Hypothalamus (tissue), 51 donors: Measurements from ENCODE around the gene CRTAC1.

Experiments used
- DNase-seq, 51 donors: peaks; one replicate each; lab custom pipeline; 2025; lab: John Stamatoyannopoulos, UW

CRTAC1 gene

DNA sequence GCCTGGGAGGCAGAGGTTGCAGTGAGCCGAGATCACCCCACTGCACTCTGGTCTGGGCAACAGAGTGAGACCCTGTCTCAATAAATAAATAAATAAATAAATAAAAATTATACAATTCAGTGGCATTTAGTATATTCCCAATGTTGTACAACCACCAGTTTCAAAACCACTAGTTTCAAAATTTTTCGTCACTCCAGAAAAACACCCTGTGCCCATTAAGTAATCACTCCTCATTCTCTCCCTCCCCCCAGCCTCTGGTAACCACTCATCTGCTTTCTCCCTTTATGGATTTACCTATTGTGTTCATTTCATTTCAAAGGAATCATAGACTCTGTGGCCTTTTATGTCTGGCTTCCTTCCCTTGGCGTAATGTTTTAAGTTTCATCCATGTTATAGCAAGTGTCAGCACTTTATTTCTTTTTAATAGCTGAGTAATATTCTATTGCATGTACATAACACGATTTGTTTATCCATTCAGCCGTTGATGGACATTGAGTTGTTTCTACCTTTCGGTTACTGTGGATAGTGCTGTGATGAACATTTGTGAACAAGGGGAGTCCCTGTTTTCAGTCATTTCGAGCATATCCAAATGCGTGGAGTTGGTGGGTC lies 210.2 kb downstream of the CRTAC1 start:
- no peak for DNase-seq

DNA sequence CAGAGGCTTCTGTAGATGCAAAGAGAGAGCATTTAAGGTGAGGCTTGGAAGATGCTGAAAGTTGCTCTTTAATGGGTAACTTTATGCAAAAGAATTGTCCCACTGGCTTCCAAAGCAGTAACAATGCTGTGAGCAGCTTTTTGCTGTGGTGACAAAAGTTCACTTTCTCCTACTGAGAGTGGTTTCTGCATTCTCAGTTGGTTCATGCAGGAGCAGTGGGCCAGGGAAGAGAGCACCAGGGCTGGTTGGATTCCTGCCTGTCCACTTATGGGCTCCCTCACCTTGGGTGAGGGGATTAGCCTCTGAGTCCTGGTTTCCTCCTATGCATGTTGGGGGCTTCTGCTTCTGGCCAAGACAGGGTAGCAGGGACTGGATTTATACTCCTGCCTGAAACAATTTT lies 211.8 kb downstream of the CRTAC1 start:
- DNase-seq: no peak

DNA sequence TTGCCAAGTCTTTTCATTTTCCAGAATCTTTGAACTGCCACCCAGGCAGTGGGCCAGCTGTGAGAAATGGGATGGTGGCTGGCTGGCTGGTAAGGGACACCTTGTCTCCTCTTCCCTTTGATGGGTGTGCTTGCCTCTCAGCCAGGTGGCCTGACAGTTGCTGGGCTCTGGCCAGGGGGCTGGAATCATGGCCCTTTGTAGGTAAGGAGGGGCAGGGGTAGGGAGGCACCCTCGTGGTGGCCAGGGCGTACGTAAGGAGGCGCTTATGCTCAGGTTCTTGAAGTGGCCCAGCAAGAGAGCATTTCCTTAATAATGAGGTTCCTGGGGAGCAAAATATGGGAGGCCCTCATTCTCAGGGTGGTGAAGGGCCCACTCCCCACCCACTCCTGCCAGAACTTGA lies 213.8 kb downstream of the CRTAC1 start:
- no peak for DNase-seq
